GM12872 (cell line): ENCODE results near the gene SLC11A1.
A peak's percentile ranks its signal among the peaks of the same experiment; 100 is the strongest.

ENCODE experiments used
- TF ChIP-seq, protein P1 (sequence below): IDR thresholded peaks from 3 replicates; pipeline ENCODE4 v1.5.1; 2011; ENCODE audit warnings: low read depth, mild to moderate bottlenecking, low read length, moderate library complexity; ENCODE audit not compliant: insufficient read depth

The SLC11A1 gene

GRCh38 chr2:218404351-218405085 lies 22.4 kb downstream of the SLC11A1 start:
- TF ChIP-seq, protein P1, sequence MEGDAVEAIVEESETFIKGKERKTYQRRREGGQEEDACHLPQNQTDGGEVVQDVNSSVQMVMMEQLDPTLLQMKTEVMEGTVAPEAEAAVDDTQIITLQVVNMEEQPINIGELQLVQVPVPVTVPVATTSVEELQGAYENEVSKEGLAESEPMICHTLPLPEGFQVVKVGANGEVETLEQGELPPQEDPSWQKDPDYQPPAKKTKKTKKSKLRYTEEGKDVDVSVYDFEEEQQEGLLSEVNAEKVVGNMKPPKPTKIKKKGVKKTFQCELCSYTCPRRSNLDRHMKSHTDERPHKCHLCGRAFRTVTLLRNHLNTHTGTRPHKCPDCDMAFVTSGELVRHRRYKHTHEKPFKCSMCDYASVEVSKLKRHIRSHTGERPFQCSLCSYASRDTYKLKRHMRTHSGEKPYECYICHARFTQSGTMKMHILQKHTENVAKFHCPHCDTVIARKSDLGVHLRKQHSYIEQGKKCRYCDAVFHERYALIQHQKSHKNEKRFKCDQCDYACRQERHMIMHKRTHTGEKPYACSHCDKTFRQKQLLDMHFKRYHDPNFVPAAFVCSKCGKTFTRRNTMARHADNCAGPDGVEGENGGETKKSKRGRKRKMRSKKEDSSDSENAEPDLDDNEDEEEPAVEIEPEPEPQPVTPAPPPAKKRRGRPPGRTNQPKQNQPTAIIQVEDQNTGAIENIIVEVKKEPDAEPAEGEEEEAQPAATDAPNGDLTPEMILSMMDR, result no peak

DNA sequence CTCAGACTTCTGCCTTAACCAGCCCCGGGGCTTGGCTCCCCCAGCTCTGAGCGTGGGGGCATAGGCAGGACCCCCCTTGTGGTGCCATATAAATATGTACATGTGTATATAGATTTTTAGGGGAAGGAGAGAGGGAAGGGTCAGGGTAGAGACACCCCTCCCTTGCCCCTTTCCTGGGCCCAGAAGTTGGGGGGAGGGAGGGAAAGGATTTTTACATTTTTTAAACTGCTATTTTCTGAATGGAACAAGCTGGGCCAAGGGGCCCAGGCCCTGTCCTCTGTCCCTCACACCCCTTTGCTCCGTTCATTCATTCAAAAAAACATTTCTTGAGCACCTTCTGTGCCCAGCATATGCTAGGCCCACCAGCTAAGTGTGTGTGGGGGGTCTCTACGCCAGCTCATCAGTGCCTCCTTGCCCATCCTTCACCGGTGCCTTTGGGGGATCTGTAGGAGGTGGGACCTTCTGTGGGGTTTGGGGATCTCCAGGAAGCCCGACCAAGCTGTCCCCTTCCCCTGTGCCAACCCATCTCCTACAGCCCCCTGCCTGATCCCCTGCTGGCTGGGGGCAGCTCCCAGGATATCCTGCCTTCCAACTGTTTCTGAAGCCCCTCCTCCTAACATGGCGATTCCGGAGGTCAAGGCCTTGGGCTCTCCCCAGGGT lies 23.1 kb downstream of the SLC11A1 start:
- TF ChIP-seq, protein P1, result no peak

- TF ChIP-seq, protein P1, result no peak
Measured at GRCh38 chr2:218405746-218406208, 23.7 kb downstream of the SLC11A1 start.

GRCh38 chr2:218406209-218406948 lies 24.3 kb downstream of the SLC11A1 start:
- TF ChIP-seq, protein P1, result peak; percentile 81

- TF ChIP-seq, protein P1, result no peak
Measured at GRCh38 chr2:218406949-218407618, 25.0 kb downstream of the SLC11A1 start.

DNA sequence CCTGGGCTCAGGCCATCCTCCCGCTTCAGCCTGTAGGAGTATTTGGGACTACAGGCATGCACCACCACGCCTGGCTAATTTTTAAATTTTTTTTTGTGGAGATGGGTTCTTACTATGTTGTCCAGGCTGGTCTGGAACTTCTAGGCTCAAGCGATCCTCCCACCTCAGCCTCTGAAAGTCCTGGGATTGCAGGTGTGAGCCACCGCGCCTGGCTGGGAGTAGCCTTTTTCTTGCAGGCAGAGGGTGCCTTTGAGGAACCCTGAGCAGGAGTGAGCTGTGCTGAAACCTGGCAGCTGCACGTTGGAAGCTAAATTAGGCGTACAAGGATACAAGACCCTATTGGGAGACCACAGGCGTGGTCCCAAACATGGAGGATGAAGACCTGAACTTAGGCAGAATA lies 25.6 kb downstream of the SLC11A1 start:
- TF ChIP-seq, protein P1, result no peak

DNA sequence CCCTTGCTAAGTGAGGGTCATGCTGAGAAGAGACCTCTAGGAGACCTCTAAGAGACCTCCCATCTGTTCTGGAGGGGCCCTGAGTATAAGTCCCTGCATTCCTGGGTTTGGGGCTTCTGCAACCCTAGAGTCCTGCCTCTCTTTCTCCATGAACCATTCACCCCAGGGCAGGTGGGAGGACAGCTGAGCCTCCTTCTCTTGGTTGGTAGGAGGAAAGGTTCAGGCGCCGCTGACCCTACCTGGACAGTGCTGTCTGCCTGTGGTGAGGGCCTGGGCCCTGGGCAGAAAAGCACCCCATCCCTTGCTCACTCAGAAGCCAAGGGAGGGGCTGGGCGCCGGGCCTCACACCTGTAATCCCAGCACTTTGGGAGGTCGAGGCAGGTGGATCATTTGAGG lies 36.2 kb downstream of the SLC11A1 start:
- TF ChIP-seq, protein P1, result no peak
